Activated CD8-positive, alpha-beta T cell treated with anti-CD3 and anti-CD28 coated beads for 36 hours (primary cell): Measurements from ENCODE around the gene FRYL. TPM values are rescaled to one million over a fixed set of nuclear protein-coding genes. Genes with fewer than 3 reads are reported as not detected.

Experiments used
- ATAC-seq: fragments of 200-7000 bp; cut with Tn5 transposase; one replicate; pipeline ENCODE4 v1.10.0; 2021; ENCODE audit warnings: mild to moderate bottlenecking, moderate library complexity
- CTCF ChIA-PET: fragments of 350-600 bp; sonication (Branson Sonifier 250); formaldehyde crosslinking; loops from one replicate; lab custom pipeline; 2021; ENCODE audit warnings: antibody characterized with exemption; lab: Charles Lee
- POLR2A ChIA-PET: fragments of 350-600 bp; sonication (Branson Sonifier 250); formaldehyde crosslinking; loops from one replicate; lab custom pipeline; 2021; ENCODE audit warnings: antibody characterized with exemption; lab: Charles Lee
- DNase-seq: peaks from one replicate; pipeline ENCODE4 v3.0.0-alpha.2; 2020
- H3K27ac Mint-ChIP-seq: one replicate; pipeline ENCODE4 v1.8.0; 2021; ENCODE audit warnings: mild to moderate bottlenecking, mixed read lengths
- H3K27me3 Mint-ChIP-seq: one replicate; pipeline ENCODE4 v1.8.0; 2021; ENCODE audit warnings: mixed read lengths
- H3K36me3 Mint-ChIP-seq: one replicate; pipeline ENCODE4 v1.8.0; 2021; ENCODE audit warnings: low read depth, mixed read lengths
- H3K4me1 Mint-ChIP-seq: one replicate; pipeline ENCODE4 v1.8.0; 2021; ENCODE audit warnings: low read depth, mixed read lengths
- H3K4me3 Mint-ChIP-seq: one replicate; pipeline ENCODE4 v1.8.0; 2021; ENCODE audit warnings: mild to moderate bottlenecking, moderate library complexity, mixed read lengths
- H3K9me3 Mint-ChIP-seq: one replicate; pipeline ENCODE4 v1.8.0; 2021; ENCODE audit warnings: mixed read lengths
- intact Hi-C: fragments of 100-400 bp; cut with micrococcal nuclease; formaldehyde crosslinking; loops from one replicate; pipeline ENCODE4 v1.10.0; 2022
- total RNA-seq, 2 experiments: library from RNA; stranded (reverse); gene quantifications; one replicate each; pipeline ENCODE4 v1.2.3, GENCODE V29; 2021
- TF ChIP-seq, protein P1 (sequence below): fragments of 200-600 bp; IDR thresholded peaks from one replicate; pipeline ENCODE4 v1.8.0; 2022; ENCODE audit warnings: antibody characterized with exemption, mild to moderate bottlenecking

Gene FRYL
- total RNA-seq, 2 experiments from 2014 or later = 66.6 to 73.2 TPM

DNA sequence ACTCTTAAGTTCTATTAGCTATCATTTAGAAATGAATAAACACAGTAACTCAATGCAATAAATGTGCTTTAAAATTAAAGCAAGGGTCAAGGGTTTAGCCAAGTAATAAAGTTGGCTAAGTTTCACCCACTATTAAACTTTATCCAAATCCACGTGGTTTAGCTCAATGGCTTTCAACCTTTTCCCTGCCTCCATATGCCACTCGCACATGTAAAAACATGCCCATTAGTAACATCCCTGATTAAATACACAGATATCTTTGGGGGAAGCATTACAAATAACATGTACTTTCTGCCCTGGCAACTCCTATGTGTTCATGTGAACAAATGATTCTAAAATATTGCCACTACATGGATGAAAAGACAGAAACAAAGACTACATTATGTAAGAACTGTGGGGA lies 159.2 kb downstream of the FRYL start:
- ChIA-PET CTCF (interaction anchor here (1.3 to 1.5 kb wide), 2 partner anchors 29 to 342 kb away, joined by 3 to 5 read pairs; no protein-coding TSS in a partner anchor), POLR2A (no interaction called here)
- TF ChIP-seq, protein P1, sequence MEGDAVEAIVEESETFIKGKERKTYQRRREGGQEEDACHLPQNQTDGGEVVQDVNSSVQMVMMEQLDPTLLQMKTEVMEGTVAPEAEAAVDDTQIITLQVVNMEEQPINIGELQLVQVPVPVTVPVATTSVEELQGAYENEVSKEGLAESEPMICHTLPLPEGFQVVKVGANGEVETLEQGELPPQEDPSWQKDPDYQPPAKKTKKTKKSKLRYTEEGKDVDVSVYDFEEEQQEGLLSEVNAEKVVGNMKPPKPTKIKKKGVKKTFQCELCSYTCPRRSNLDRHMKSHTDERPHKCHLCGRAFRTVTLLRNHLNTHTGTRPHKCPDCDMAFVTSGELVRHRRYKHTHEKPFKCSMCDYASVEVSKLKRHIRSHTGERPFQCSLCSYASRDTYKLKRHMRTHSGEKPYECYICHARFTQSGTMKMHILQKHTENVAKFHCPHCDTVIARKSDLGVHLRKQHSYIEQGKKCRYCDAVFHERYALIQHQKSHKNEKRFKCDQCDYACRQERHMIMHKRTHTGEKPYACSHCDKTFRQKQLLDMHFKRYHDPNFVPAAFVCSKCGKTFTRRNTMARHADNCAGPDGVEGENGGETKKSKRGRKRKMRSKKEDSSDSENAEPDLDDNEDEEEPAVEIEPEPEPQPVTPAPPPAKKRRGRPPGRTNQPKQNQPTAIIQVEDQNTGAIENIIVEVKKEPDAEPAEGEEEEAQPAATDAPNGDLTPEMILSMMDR = no peak
- ATAC-seq (no peak), DNase-seq (no peak)
- intact Hi-C loops = no loop called here
- Mint-ChIP-seq H3K36me3 (peaks cover 30% of the 10 kb centered on the region), H3K4me3 (no peak overlapping the region), H3K9me3 (no peaks in the 10 kb centered on the region), H3K4me1 (no peaks in the 10 kb centered on the region), H3K27me3 (no peaks in the 10 kb centered on the region), H3K27ac (no peak overlapping the region)

DNA sequence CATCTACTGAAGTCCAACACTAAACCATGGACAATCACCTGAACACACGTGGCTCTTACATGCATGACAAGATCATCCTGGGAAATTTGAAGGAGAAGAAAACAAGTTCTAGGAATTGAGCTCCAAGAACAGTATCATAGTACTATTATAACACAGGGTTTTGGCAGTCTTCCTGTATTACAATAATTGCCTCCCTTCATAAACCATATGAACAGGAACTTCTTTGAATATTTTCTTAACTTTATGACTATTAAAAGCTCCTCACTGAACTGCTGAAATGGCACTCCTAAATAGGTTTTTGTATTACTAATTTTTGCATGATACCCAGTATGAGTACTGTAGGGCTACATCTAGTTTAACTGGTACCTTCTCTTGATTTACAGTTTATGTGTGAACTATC lies 160.0 kb downstream of the FRYL start:
- no peak overlapping the region for H3K27ac Mint-ChIP-seq
- no peaks in the 10 kb centered on the region for H3K27me3 Mint-ChIP-seq
- ChIA-PET CTCF (interaction anchor here (1.3 to 1.5 kb wide), 2 partner anchors 28 to 343 kb away, joined by 3 to 5 read pairs; no protein-coding TSS in a partner anchor), POLR2A (no interaction called here)
- H3K36me3 Mint-ChIP-seq = peaks cover 35% of the 10 kb centered on the region
- H3K9me3 Mint-ChIP-seq = no peaks in the 10 kb centered on the region
- ATAC-seq (no peak), DNase-seq (no peak)
- TF ChIP-seq, protein P1 = no peak
- intact Hi-C loops = no loop called here
- no peak overlapping the region for H3K4me3 Mint-ChIP-seq
- no peaks in the 10 kb centered on the region for H3K4me1 Mint-ChIP-seq

DNA sequence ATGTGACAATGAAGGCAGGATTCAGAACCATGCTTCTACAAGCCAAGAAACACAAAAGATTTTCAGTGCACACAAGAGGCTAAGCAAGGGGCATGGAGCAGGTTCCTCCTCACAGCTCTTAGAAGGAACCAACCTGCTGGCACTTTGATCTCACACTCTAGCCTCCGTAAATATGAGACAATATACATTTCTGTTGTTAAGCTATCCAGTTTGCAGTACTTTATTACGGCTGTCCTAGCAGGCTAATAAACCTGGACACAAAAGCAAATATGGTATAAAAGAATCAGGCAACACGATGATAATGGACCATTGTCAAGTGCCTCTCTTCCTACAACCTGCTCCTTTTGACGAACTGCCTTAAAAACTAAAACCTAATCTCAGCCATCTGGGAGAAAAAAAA lies 175.6 kb downstream of the FRYL start:
- ChIA-PET POLR2A (no interaction called here), CTCF (no interaction called here)
- Mint-ChIP-seq H3K4me1 (no peaks in the 10 kb centered on the region), H3K27me3 (no peaks in the 10 kb centered on the region), H3K27ac (no peak overlapping the region), H3K9me3 (no peaks in the 10 kb centered on the region), H3K4me3 (no peak overlapping the region), H3K36me3 (peaks cover 4% of the 10 kb centered on the region)
- DNase-seq = no peak
- intact Hi-C loops = no loop called here
- ATAC-seq = no peak
- TF ChIP-seq, protein P1 = no peak

DNA sequence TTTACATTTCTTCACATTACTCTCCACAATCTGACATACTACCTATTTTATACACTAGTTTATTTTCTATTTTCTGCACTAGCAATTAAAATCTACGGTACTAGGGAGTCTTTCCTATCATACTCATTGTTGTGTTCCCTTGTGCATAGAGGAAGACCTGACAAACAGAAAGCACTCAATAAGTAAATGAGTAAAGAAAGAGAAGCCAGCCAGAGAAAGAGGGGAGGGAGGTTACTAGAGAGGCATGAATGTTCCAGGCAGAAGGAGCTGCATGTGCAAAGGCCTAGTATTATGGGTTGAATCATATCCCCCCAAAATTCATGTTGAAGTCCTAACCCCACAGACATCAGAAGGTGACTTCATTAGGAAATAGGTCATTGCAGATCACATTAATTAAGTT lies 176.0 kb downstream of the FRYL start:
- intact Hi-C loops = no loop called here
- TF ChIP-seq, protein P1 = no peak
- ATAC-seq (no peak), DNase-seq (no peak)
- Mint-ChIP-seq H3K4me3 (no peak overlapping the region), H3K36me3 (peaks cover 6% of the 10 kb centered on the region), H3K9me3 (no peaks in the 10 kb centered on the region), H3K4me1 (no peaks in the 10 kb centered on the region), H3K27ac (no peak overlapping the region), H3K27me3 (no peaks in the 10 kb centered on the region)
- ChIA-PET POLR2A (interaction anchor here (0.8 kb wide), 1 partner anchor 49 kb away, joined by 4 read pairs; no protein-coding TSS in a partner anchor), CTCF (no interaction called here)

DNA sequence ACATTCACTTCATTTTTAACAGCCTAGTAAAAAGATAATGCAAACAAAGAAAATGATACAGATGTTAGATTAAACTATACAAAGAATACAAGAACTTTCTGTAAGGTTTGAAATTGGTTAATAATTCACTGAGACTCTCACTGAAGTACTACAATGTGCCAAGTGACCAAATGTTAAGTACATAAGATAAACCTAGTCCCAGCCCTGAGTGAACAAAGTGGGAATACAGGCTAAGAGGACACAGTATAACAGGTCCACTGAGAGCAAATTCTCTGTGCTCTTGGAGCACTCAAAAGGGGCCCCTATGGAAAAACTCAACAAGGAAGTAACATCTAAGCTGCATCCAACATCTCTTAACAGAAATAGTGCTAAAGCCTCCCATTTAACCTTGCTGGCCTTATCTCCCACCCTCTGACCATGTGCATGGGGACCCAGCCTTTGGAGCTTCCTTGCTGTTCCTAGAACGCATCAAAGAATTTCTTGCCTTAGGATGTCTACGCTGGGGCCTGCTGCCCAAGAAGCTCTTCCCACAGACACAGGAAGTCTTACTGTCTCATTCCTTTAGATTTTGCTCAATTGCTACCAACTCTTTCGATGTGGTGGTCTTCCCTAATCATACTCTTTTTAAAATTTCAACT lies 176.6 kb downstream of the FRYL start:
- ChIA-PET CTCF (no interaction called here), POLR2A (interaction anchor here (0.8 kb wide), 1 partner anchor 50 kb away, joined by 4 read pairs; no protein-coding TSS in a partner anchor)
- H3K27me3 Mint-ChIP-seq = no peaks in the 10 kb centered on the region
- H3K4me1 Mint-ChIP-seq = no peaks in the 10 kb centered on the region
- no peak overlapping the region for H3K4me3 Mint-ChIP-seq
- TF ChIP-seq, protein P1 = no peak
- ATAC-seq (no peak), DNase-seq (no peak)
- H3K9me3 Mint-ChIP-seq = no peaks in the 10 kb centered on the region
- intact Hi-C loops = no loop called here
- H3K27ac Mint-ChIP-seq = no peak overlapping the region
- peaks cover 8% of the 10 kb centered on the region for H3K36me3 Mint-ChIP-seq
